IMR-90 (cell line): Measurements from ENCODE around the gene ZNF407. TPM values are rescaled to one million over a fixed set of nuclear protein-coding genes. Genes with fewer than 3 reads are reported as not detected.
A peak's percentile ranks its signal among the peaks of the same experiment; 100 is the strongest.

ENCODE experiments used
- ATAC-seq: fragments of 200-7000 bp; cut with Tn5 transposase; 2 replicates; pipeline ENCODE4 v1.9.1; 2020; ENCODE audit warnings: low read depth, mild to moderate bottlenecking, moderate library complexity
- BruUV-seq: library from RNA; stranded (reverse); fragments of 400-500 nt; replicated peaks from 2 replicates; lab custom pipeline; 2021; lab: Mats Ljungman, UMichigan
- CTCF ChIA-PET: fragments of 300-600 bp; formaldehyde crosslinking; extraction: SDS; loops from one replicate; lab custom pipeline; 2021; ENCODE audit warnings: antibody characterized with exemption; lab: Yijun Ruan, JAX
- POLR2A ChIA-PET: fragments of 300-600 bp; sonication (Branson Sonifier 250); formaldehyde crosslinking; loops from one replicate; lab custom pipeline; 2022; ENCODE audit warnings: antibody characterized with exemption; ENCODE audit not compliant: unreplicated experiment; lab: Charles Lee
- DNase-seq: peaks from one replicate; pipeline ENCODE4 v3.0.0; 2013
- H2AFZ ChIP-seq: replicated peaks from 2 replicates; pipeline ENCODE3; 2013; ENCODE audit warnings: low read length, mild to moderate bottlenecking; ENCODE audit not compliant: poor library complexity
- H2AK5ac ChIP-seq: 2 replicates; pipeline ENCODE4 v1.6.1; 2013; ENCODE audit warnings: low read depth, low read length, inconsistent platforms
- H2AK9ac ChIP-seq: replicated peaks from 2 replicates; pipeline ENCODE3; 2013; ENCODE audit warnings: mild to moderate bottlenecking, low read depth, low read length, moderate library complexity; ENCODE audit not compliant: poor library complexity
- H2BK120ac ChIP-seq: 2 replicates; pipeline ENCODE4 v1.6.1; 2013; ENCODE audit warnings: low read depth, low read length, inconsistent platforms
- H2BK15ac ChIP-seq: 3 replicates; pipeline ENCODE4 v1.6.1; 2013; ENCODE audit warnings: low read depth, low read length, inconsistent platforms
- H2BK20ac ChIP-seq: 2 replicates; pipeline ENCODE4 v1.6.1; 2013; ENCODE audit warnings: low read depth, mild to moderate bottlenecking, inconsistent platforms, low read length, moderate library complexity
- H2BK5ac ChIP-seq: 2 replicates; pipeline ENCODE4 v1.6.1; 2013; ENCODE audit warnings: mild to moderate bottlenecking, low read depth, low read length, inconsistent platforms; ENCODE audit not compliant: poor library complexity, severe bottlenecking
- H3K14ac ChIP-seq: replicated peaks from 2 replicates; pipeline ENCODE4 v1.6.1; 2013; ENCODE audit warnings: low read depth, low read length, inconsistent platforms
- H3K18ac ChIP-seq: 2 replicates; pipeline ENCODE4 v1.6.1; 2013; ENCODE audit warnings: low read depth, low read length, control low read depth
- H3K23ac ChIP-seq: 2 replicates; pipeline ENCODE4 v1.6.1; 2013; ENCODE audit warnings: low read depth, low read length, inconsistent platforms
- H3K27ac ChIP-seq: 2 replicates; pipeline ENCODE4 v1.5.1; 2013; ENCODE audit warnings: mild to moderate bottlenecking, control low read depth, low read length; ENCODE audit not compliant: insufficient read depth
- H3K27me3 ChIP-seq: 2 replicates; pipeline ENCODE4 v1.6.1; 2013; ENCODE audit warnings: low read length; ENCODE audit not compliant: control insufficient read depth, insufficient read depth
- H3K36me3 ChIP-seq: 2 replicates; pipeline ENCODE4 v1.6.1; 2013; ENCODE audit warnings: low read length, mixed read lengths; ENCODE audit not compliant: control insufficient read depth, insufficient read depth
- H3K4ac ChIP-seq: 2 replicates; pipeline ENCODE4 v1.6.1; 2013; ENCODE audit warnings: low read depth, low read length, inconsistent platforms
- H3K4me1 ChIP-seq: 2 replicates; pipeline ENCODE4 v1.6.1; 2013; ENCODE audit warnings: low read length, mixed read lengths; ENCODE audit not compliant: control insufficient read depth, insufficient read depth
- H3K4me2 ChIP-seq: 2 replicates; pipeline ENCODE4 v1.6.1; 2013; ENCODE audit warnings: low read depth, mild to moderate bottlenecking, control low read depth, low read length, moderate library complexity
- H3K4me3 ChIP-seq: 2 replicates; pipeline ENCODE4 v1.5.1; 2013; ENCODE audit warnings: low read depth, mild to moderate bottlenecking, control low read depth, low read length, moderate library complexity; ENCODE audit not compliant: insufficient read depth
- H3K56ac ChIP-seq: 2 replicates; pipeline ENCODE4 v1.6.1; 2013; ENCODE audit warnings: low read length, inconsistent platforms; ENCODE audit not compliant: insufficient read depth; ENCODE audit errors: extremely low read depth
- H3K79me1 ChIP-seq, 2 experiments: 2 replicates each; pipeline ENCODE4 v1.6.1; 2013; ENCODE audit warnings: low read length in 2 of 2, inconsistent platforms in 1 of 2, low read depth in 1 of 2
- H3K9ac ChIP-seq: 2 replicates; pipeline ENCODE4 v1.6.1; 2013; ENCODE audit warnings: low read depth, low read length, control low read depth
- H3K9me1 ChIP-seq: 2 replicates; pipeline ENCODE4 v1.6.1; 2013; ENCODE audit warnings: low read length, inconsistent platforms; ENCODE audit not compliant: insufficient read depth
- H3K9me3 ChIP-seq: 2 replicates; pipeline ENCODE4 v1.6.1; 2013; ENCODE audit warnings: low read length; ENCODE audit not compliant: control insufficient read depth, insufficient read depth
- H4K20me1 ChIP-seq: 2 replicates; pipeline ENCODE4 v1.6.1; 2013; ENCODE audit warnings: low read length, inconsistent platforms; ENCODE audit not compliant: insufficient read depth
- H4K5ac ChIP-seq: 2 replicates; pipeline ENCODE4 v1.6.1; 2013; ENCODE audit warnings: mild to moderate bottlenecking, low read depth, low read length, control low read depth
- H4K8ac ChIP-seq, 2 experiments: 2 replicates each; pipeline ENCODE4 v1.6.1; 2013; ENCODE audit warnings: low read depth in 2 of 2, low read length in 2 of 2, control low read depth in 1 of 2, inconsistent platforms in 1 of 2
- H4K91ac ChIP-seq: 2 replicates; pipeline ENCODE4 v1.6.1; 2013; ENCODE audit warnings: low read depth, low read length, inconsistent platforms; ENCODE audit not compliant: insufficient read depth
- CEBPB ChIP-seq: IDR thresholded peaks from 2 replicates; pipeline ENCODE4 v1.6.1; 2012; ENCODE audit warnings: low read depth, low read length, improper control_type of control experiment
- CTCF ChIP-seq: conservative IDR thresholded peaks from 2 replicates; pipeline ENCODE4 v1.5.1; 2012; ENCODE audit warnings: mild to moderate bottlenecking, low read depth, low read length, improper control_type of control experiment
- FOS ChIP-seq: fragments of 150-350 bp; IDR thresholded peaks from 2 replicates; pipeline ENCODE4 v1.6.1; 2016; ENCODE audit warnings: low read depth, low read length
- MAZ ChIP-seq: IDR thresholded peaks from 2 replicates; pipeline ENCODE4 v1.6.1; 2012; ENCODE audit warnings: low read depth, mild to moderate bottlenecking, low read length, improper control_type of control experiment, moderate library complexity, borderline replicate concordance
- MXI1 ChIP-seq: IDR thresholded peaks from 2 replicates; pipeline ENCODE4 v1.6.1; 2012; ENCODE audit warnings: low read depth, mild to moderate bottlenecking, low read length, moderate library complexity, borderline replicate concordance
- POLR2A ChIP-seq: IDR thresholded peaks from 2 replicates; pipeline ENCODE4 v1.6.1; 2012; ENCODE audit warnings: mild to moderate bottlenecking, low read depth, low read length
- RAD21 ChIP-seq: IDR thresholded peaks from 2 replicates; pipeline ENCODE4 v1.6.1; 2012; ENCODE audit warnings: low read length, improper control_type of control experiment
- RCOR1 ChIP-seq: IDR thresholded peaks from 2 replicates; pipeline ENCODE4 v1.6.1; 2012; ENCODE audit warnings: mild to moderate bottlenecking, low read length, improper control_type of control experiment; ENCODE audit not compliant: insufficient replicate concordance
- RFX5 ChIP-seq: IDR thresholded peaks from 2 replicates; pipeline ENCODE4 v1.8.0; 2012; ENCODE audit warnings: low read depth, mild to moderate bottlenecking, low read length, moderate library complexity
- WGBS, 2 experiments: methylation state at CpG; one replicate each; pipeline versions ENCODE4 v1.1.5 to v1.1.7; 2013; ENCODE audit warnings: missing lambda C conversion rate in 2 of 2; ENCODE audit not compliant: insufficient read length in 1 of 2; ENCODE audit errors: extremely low coverage in 2 of 2; 5-methylcytosine and 5-hydroxymethylcytosine counted together
- dilution Hi-C: fragments of 300-500 bp; cut with HindIII; formaldehyde crosslinking; loops from one replicate; pipeline ENCODE4 v1.14.3; 2018; ENCODE audit warnings: low sequenced_read_pairs; ENCODE audit not compliant: unreplicated experiment
- in situ Hi-C: fragments of 300-500 bp; cut with MboI; formaldehyde crosslinking; loops from 3 replicates; pipeline ENCODE4 v1.14.3; 2019; ENCODE audit warnings: low sequenced_read_pairs, inconsistent platforms, mixed read lengths
- intact Hi-C: fragments of 100-400 bp; cut with micrococcal nuclease; formaldehyde crosslinking; loops from 2 replicates; pipeline ENCODE4 v1.10.0; 2022
- polyA plus RNA-seq, 3 experiments: library from polyadenylated mRNA; depleted of rRNA; stranded (reverse); fragments of >200 nt; gene quantifications; 2 replicates each; pipeline ENCODE4 v1.2.3, GENCODE V29; 2012; ENCODE audit warnings: low replicate concordance in 1 of 3
- total RNA-seq: library from RNA; depleted of rRNA; stranded (reverse); fragments of >200 nt; gene quantifications from 2 replicates; pipeline ENCODE4 v1.2.3, GENCODE V29; 2012

ZNF407 gene
- total and polyA plus RNA-seq, 2 of the 4 experiments (the other 2 are of a cell fraction), result 3.1 to 20.1 TPM

DNA sequence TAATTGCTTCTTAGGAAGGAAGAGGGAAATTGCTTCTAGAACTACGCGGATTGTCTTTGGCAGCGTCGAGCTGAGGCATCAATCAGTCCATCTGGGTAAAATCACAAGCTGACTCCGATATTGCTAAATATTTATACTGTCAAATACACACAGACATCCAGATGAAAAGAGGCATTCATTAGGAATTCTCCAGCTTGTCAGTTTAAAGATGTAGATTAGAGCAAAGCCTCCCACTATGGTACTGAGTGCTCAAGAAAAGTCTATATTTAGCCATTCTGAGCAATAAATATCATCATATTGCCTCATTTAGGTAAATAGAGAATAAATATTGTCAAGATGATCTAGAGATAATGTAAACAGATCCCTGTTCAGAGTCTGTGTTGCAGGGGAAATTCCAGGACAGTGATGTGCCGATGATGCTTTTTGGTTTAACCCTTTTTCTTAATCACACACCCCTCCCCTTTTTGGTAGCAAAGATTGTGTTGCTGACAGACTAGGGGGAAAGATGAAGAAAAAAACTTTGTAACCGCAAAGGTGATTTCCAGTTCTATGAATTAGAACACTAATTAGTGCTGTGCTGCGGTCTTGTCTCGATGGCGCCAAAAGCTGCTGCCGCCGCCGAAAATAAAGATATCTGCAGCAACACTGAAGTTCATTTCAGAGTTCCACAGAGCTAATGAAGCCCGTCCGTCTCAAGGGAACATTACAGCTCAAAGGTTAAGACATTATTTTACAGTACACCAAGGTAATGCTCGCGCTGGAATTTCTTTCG is 439.4 kb downstream of the ZNF407 start (continued):
- TF ChIP-seq MXI1 (no peak), RCOR1 (peak; percentile 19)

DNA sequence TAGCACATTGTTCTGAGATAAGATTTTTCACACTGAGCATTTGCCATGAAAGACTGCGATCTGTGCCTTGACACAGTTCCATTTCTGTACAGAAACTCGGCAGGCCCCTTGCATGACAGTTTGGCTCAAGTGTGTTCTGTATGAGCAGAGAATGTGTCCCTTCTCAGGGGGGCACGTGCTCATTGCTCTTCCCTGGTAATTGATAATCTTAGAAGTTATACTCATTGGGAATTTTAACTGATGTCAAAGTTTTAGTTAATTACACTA is 440.0 kb downstream of the ZNF407 start:
- Histone ChIP-seq H3K14ac (peak overlapping the region; percentile 24; the same call in 1 of the 2 replicates), H3K27me3 (no peaks in the 10 kb centered on the region), H2BK120ac (peak overlapping the region; percentile 45), H3K79me1 (no peaks in the 10 kb centered on the region), H3K9me3 (no peaks in the 10 kb centered on the region), H3K18ac (peak overlapping the region; percentile 31), H3K56ac (no peak overlapping the region), H3K4me2 (peak overlapping the region; percentile 58; the same call in 1 of the 2 replicates), H3K4me1 (peaks cover 6% of the 10 kb centered on the region), H3K27ac (no peak overlapping the region), H3K4ac (peak overlapping the region; percentile 53), H2AK5ac (peak overlapping the region; percentile 6; the same call in 1 of the 2 replicates), H2BK20ac (peak overlapping the region; percentile 72; the same call in 1 of the 2 replicates), H3K9ac (no peak overlapping the region), H4K20me1 (no peaks in the 10 kb centered on the region), H2AK9ac (no peak overlapping the region), H2BK15ac (0 out of 3 replicates have a peak overlapping the region, but pooled peaks have one; percentile 0), H3K4me3 (no peak overlapping the region), H4K5ac (peak overlapping the region; percentile 9; the same call in 1 of the 2 replicates), H3K36me3 (no peaks in the 10 kb centered on the region), H3K9me1 (peaks cover 3% of the 10 kb centered on the region; the same call in 1 of the 2 replicates), H4K8ac (peak overlapping the region in 1 of 2 experiments; percentile 31; a peak in 1 of 4 replicates), H4K91ac (peak overlapping the region; percentile 31; the same call in 1 of the 2 replicates), H2AFZ (no peak overlapping the region), H3K23ac (no peak overlapping the region), H2BK5ac (no peak overlapping the region)
- no TSS peak for BruUV-seq
- dilution Hi-C loops (no loop called here), intact Hi-C loops (no loop called here), in situ Hi-C loops (no loop called here)
- ChIA-PET CTCF (no interaction called here), POLR2A (no interaction called here)
- TF ChIP-seq MAZ (no peak), POLR2A (no peak), MXI1 (no peak), CEBPB (no peak), CTCF (no peak), RFX5 (no peak), FOS (no peak), RCOR1 (no peak), RAD21 (no peak)
- DNase-seq, result no peak
- ATAC-seq, result no peak
- no CpG with 5 or more reads among the region's 3 CpGs for WGBS, 2 experiments
